Islet of Langerhans (tissue), 1 donor: ENCODE measurements around the gene HOXA4.

Source experiments
- FAIRE-seq: peaks from one replicate; lab custom pipeline; 2011; peaks lifted over from hg19 to GRCh38; lab: Jason Lieb, UNC

Gene HOXA4

DNA sequence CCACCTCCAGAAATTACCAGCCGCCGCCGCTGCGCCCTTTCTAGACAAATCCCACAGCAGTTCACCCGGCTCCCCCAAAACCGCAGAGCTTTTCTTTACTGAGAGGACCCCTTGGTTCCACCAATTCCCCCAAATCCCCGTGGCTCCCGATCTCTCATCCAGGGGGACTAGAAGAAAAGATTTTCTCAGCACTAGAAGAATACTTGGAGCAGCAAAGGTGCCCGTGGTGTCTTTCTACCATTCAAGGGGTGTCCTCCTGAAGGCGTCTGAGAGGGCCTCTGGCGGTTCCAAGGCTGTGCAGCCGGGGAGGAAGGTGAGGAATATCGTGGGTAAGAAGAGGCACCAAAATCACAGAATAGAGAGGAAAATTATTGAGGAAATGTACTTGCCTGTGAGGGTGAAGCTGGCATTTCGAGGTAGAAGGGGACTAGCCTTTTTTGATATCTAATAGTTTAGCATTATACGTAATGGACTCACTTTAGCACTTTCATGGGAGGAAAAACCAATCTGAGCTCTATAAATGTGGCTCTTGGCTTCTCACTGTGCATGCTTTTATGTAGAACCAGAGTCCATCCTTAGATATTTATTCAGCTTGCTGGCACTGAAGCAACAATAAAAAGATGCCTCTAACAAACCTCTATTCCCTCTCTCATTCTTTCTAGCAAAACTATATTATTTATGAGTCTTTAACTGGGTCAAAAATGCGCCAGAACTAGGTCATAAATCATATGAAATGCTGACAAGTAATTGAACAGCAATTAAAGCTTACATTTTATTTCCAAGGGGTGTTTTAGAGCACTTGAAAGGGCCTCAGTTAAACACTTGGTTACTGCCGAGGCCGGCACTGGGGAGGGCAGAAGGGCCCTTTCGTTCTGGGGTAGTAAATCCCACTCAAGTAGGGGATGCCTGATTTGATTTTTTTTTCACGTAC is 14.3 kb downstream of the HOXA4 start:
- FAIRE-seq, result no peak

DNA sequence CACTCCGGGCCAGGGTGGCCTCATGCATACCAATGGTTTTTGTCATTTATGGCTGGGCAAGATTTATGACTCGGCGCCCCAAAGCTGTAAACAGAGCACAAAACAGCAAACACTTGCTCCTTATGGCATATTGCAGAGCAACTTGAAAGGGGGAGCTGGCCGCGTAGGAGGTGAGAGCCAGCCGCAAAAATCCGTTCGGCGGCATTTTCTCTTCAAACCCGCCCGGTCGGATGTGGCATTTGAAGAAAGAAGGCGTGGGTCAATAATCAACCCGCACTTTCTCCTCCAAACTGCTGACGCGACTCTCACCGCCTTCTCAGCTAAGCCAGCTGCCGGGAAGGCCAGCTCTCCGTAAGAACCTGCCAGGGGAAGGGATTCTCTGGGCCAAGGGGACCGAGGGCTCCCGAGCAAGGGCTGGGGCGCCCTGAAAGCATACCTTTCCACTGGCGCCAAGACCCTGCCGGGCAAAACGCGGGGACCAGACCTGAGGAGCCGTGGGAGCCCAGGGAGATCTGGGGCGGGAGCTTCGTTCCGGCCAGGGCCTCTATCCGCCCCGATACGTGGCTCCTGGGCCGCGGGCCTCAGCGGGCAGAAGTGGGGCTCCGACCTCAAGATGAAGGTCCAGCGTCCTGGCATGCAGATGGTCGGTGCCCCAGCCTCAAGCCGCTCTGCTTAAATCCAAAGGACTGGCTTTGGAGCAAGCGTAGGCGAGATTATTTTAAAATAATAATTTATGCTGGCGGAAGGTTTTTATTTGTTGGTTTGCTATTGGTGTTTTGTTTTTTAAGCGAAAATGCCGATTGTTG is 15.1 kb downstream of the HOXA4 start:
- FAIRE-seq, result no peak

DNA sequence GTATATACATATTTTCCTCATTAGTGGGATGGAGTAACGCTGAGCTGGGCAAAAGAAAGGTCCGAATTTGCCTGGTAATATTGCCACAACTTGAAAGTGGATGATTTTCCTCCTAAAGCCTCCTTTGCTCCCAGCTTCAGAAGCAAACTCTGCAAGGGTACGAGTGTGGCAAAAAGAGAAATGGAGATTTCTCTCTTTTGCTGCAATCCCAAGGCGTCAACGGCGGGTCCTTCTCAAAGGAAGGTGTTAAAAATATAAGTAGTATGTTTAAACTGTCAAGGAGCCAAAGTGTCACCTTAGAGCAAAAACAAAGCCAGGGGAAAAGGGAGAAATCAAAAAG is 15.7 kb downstream of the HOXA4 start:
- no peak for FAIRE-seq

DNA sequence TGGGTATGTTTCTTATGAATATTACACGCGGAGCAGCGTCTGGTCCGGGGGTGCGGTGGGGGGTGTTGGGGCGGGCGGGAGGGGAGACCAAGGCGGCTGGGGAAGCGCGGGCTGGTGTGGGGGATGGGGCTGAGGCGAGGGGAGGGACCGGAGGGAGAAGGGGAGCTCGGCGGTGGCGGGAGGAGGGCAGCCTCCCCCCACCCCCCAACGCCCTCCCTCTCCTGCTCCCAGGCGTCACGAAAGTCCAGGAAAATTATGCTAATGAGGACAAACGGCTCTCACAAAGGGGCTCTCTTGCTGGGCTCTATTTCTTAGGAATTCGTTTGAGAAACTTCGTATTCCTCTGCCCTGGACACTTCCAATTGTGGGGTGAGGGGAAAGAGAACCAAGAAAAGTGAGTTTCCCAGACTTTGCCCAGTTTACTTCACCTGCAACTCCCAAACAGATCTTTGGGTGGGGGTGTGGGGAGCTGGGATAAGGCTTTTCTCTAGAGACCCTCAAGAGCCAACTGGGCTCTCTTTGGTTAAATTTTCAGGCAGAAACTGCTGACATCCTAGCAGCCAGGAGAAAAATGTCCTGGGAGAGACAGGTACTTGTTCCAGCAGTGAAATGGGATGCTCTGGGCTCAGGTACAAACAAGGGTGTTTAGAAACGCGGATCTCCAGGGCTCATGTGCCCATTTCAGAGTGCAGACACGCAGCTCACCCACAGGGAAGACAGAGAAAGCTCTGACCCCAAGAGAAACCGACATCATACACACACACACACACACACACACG is 16.4 kb downstream of the HOXA4 start:
- FAIRE-seq, result no peak

GRCh38 chr7:27112955-27113949 is 17.3 kb downstream of the HOXA4 start:
- FAIRE-seq, result no peak

DNA sequence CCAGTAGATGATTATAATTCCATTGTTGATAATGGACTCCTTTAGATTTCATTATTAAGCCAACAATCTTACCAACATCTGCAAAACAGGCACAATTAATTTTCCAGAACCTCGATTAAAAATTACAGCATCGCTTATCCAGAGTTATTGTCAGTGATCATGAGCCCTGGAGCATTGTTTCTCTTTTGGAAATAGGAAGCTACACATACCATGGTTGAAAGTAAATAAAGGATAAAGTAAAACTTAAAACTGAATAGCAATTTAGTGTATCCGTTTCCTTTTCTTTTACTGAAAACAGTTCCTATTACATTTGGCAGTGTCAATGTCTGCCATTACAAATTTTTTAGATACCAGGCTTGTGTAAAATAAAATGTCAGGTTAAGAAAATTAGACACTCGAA is 18.2 kb downstream of the HOXA4 start:
- no peak for FAIRE-seq

DNA sequence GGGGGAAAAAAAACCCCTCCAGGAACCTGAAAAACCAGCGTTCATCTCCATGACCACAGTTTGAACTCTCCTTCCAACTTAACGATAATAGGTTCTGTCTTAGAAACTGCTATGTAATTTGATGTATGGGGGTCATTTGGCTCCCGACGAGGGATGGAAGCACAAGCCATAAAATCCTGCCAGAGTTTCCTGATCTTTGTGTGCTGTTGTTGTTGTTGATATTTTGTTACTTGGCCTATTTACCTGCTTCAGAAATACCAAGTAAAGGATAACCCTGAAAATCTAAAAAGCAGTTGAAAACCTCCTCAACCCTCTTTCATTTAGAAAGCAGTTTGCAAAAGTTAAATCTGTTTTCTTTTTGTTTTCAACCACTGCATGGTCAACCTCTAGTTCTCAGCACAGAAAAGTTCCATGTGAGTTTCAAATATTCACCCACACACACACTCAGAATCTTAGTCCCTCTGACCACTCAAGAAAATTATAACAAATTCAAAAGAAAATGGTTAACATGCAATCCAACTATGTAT is 18.7 kb downstream of the HOXA4 start:
- no peak for FAIRE-seq

DNA sequence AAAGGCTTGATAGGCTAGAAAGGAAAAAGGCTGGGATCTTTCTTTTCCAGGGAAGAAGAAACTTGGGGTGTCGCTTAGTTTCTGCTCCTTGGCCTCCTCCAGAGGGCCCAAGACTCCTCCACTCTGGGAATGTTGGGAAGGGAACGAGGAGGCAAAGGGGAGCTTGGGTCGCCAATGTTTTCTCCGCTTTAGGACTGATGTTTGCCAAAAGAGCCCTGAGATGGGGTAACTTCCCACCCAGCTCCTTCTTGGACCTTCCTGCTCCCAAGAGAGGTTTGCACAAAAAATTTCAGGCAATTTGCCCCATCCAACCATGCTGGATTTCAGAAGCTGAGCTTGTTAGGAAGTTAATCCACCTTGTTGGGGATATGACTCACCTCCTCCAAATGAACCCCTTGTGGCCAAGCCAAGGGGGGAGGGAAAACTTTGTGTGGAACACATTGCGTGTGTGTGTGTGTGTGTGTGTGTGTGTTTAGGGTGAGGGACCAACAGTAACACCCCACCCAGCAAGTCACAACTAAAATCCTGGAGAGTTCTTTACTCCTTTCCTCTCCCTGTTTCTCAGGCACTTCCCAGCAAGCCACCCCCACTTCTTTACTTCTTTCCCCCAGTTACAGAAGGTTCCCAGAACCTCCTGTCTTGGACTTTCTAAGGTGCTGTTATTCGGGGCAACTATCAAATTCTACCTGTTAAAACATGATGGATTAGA is 19.4 kb downstream of the HOXA4 start:
- FAIRE-seq, result no peak

- no peak for FAIRE-seq
Observed at GRCh38 chr7:27110186-27111031, 20.1 kb downstream of the HOXA4 start.

DNA sequence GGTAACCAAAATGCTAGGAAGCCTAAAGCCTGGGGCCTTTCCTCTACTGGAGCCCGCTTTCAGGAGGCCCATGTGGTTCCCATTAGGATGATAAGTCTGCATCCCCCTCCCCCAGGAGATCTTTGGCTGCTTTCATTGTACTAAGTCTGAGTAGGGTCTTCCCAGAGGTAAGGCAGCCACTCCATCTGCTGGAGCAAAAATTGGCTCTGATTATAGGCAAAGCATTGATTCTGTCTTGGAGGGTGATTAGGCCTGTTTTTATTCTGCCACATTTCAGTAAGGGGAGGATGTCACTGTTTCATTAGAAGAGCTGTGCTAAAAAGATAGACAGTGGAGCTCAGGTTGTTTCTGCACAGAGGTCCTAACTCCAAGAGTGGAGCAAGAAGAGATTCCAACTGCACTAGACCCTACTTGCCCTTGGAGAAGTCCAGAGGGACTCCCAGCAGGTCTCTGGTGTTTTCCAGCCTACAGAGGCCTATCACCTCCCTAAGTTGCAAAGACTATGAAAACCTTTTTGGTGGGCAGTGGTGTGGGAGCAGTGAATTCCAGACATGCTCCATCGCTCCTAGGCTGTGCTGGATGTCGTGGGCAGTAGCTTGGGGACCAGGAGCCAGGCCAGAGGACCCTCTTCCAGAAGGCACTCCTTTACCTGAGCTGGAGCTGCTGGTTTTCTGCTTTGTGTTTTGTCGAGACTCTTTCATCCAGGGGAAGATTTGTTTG is 20.9 kb downstream of the HOXA4 start:
- no peak for FAIRE-seq

DNA sequence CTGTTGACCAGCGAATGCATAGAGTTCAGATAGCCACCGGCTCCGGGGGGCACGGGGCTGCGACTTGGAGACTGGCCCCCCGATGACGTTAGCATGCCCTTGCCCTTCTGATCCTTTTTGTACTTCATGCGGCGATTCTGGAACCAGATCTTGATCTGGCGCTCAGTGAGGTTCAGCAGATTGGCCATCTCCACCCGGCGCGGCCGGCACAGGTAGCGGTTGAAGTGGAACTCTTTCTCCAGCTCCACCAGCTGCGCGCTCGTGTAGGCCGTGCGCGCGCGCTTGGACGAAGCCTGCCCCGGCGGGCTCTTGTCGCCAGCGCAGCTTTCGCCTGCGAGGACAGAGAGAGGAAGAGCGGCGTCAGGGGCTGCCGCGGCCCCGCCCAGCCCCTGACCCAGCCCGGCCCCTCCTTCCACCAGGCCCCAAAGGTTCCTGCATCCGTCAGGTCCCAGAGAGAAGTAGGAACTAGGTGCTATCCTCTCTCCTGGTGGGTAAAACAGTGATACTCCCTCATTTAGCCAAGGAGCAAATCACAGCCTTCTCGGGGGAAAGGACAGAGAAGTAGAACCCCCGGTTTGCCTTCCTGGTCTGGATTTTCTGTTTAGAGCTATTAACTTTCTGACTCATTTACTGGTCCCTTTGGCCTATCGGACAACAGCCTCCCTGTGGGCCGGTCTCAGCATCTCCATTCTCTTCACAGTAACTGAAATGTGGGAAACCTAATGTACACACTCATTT is 22.0 kb downstream of the HOXA4 start:
- no peak for FAIRE-seq

- FAIRE-seq, result no peak
Observed at GRCh38 chr7:27107391-27108381, 22.9 kb downstream of the HOXA4 start.

DNA sequence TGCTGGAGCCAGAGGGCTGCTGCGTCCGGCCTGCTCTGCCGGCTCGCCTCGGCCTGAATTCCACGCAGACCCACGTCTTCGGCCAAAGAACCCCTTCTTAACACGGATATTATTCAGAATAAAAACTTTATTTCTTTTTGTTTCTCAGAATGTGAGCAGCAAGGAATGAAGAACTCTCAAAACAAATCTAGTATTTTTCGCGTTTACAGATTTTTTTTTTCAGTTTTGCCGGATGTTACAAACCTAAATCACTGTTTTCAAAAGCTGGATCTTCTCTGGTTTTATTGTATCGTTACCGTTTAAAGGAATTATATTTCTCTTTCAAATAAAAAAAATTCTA is 23.7 kb downstream of the HOXA4 start:
- no peak for FAIRE-seq

- no peak for FAIRE-seq
Observed at GRCh38 chr7:27106181-27106900, 24.2 kb downstream of the HOXA4 start.

DNA sequence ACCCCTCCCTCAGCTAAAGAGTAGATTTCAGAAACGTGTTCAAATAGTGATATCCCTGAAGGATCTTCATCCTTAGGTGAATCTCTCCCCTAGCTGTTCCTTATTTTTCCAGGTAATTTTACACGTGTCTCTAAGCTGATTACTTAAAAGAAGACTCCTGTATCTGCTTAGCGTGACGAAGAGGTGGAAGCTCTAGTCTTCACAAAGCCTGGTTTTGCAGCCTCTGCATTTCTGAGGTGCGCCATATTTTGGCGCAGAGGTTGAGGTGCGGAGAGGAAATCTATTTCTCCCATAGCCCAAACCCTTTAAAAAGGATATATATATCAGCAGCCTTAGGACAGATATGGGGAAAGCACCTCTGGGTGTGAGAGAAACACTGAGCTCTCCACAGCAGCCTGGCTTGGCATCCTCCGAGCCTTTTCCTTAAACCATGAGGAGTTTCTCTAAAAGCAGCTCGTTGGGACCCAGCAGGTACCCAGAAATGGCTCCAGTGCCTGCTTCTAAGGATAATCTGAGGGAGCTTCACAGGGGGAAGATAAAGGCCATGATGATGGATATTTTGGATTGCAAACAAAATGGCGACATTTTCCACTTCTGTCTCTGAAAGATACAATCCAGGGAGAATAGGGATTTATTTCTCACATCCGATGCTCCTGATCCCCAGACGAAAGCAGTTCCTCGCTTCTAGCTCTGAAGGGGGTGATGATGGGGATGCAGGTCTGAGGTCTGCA is 25.1 kb downstream of the HOXA4 start:
- FAIRE-seq, result no peak
